ENCODE measurements around the gene CSF2RB. TPM values are rescaled to one million over a fixed set of nuclear protein-coding genes. Genes with fewer than 3 reads are reported as not detected.
A peak's percentile ranks its signal among the peaks of the same experiment; 100 is the strongest.

CSF2RB gene
- total and polyA plus RNA-seq, 2 experiments from 2014 or later, result 2.6 to 4.1 TPM

- no peak for DNase-seq
- H3K79me2 ChIP-seq (ENCODE audit: insufficient read depth), result no peaks in the 10 kb centered on the region
- H3K4me1 ChIP-seq (ENCODE audit: insufficient read depth), result peaks cover 10% of the 10 kb centered on the region
- no peaks in the 10 kb centered on the region for H3K36me3 ChIP-seq (ENCODE audit: low read depth)
- H2AFZ ChIP-seq, result no peak overlapping the region
- H3K27me3 ChIP-seq (replicated peaks; ENCODE audit: insufficient read depth), result peaks cover 24% of the 10 kb centered on the region
- no peaks in the 10 kb centered on the region for H4K20me1 ChIP-seq (ENCODE audit: insufficient read depth)
- H3F3A ChIP-seq (ENCODE audit: insufficient read depth), result no peaks in the 10 kb centered on the region
- in situ Hi-C loops (cut with MboI), result no loop called here
- H3K9me3 ChIP-seq (ENCODE audit: low read depth), result no peaks in the 10 kb centered on the region
- no peak overlapping the region for H3K9ac ChIP-seq
- H3K4me2 ChIP-seq (ENCODE audit: unreplicated experiment), result no peak overlapping the region
- H3K4me3 ChIP-seq, result no peak overlapping the region
- H3K27ac ChIP-seq, result no peak overlapping the region
- TF ChIP-seq EZH2phosphoT487 (IDR thresholded peaks at IDR 0.05; ENCODE audit: insufficient read depth, low read depth) (no peak), EZH2 (IDR thresholded peaks at IDR 0.05; ENCODE audit: insufficient read depth, poor library complexity, severe bottlenecking) (no peak)
- no peaks in the 10 kb centered on the region for H3K9me2 ChIP-seq (ENCODE audit: insufficient read depth)
These were observed 2.6 kb downstream of the CSF2RB start for GRCh38 chr22:36916034-36916433.

GRCh38 chr22:36918586-36919284, 5.3 kb downstream of the CSF2RB start:
- no peaks in the 10 kb centered on the region for H4K20me1 ChIP-seq (ENCODE audit: insufficient read depth)
- 42 to 48% methylated on average over 3 of the region's 3 CpGs for WGBS, 2 experiments (ENCODE audit: low coverage in 1 of 2, low lambda C conversion rate in 2 of 2, missing lambda C conversion rate in 2 of 2)
- no peaks in the 10 kb centered on the region for H3K79me2 ChIP-seq (ENCODE audit: insufficient read depth)
- no peak overlapping the region for H2AFZ ChIP-seq
- H3K9me2 ChIP-seq (ENCODE audit: insufficient read depth), result no peaks in the 10 kb centered on the region
- no peak overlapping the region for H3K4me2 ChIP-seq (ENCODE audit: unreplicated experiment)
- H3F3A ChIP-seq (ENCODE audit: insufficient read depth), result no peaks in the 10 kb centered on the region
- in situ Hi-C loops (cut with MboI), result no loop called here
- H3K4me1 ChIP-seq (ENCODE audit: insufficient read depth), result no peaks in the 10 kb centered on the region
- no peaks in the 10 kb centered on the region for H3K9me3 ChIP-seq (ENCODE audit: low read depth)
- H3K4me3 ChIP-seq, result no peak overlapping the region
- H3K27ac ChIP-seq, result no peak overlapping the region
- peaks cover 13% of the 10 kb centered on the region; the same call in 1 of the 2 replicates for H3K27me3 ChIP-seq (replicated peaks; ENCODE audit: insufficient read depth)
- no peaks in the 10 kb centered on the region for H3K36me3 ChIP-seq (ENCODE audit: low read depth)
- no peak for DNase-seq
- H3K9ac ChIP-seq, result no peak overlapping the region
- TF ChIP-seq EZH2 (IDR thresholded peaks at IDR 0.05; ENCODE audit: insufficient read depth, poor library complexity, severe bottlenecking) (no peak), EZH2phosphoT487 (IDR thresholded peaks at IDR 0.05; ENCODE audit: insufficient read depth, low read depth) (no peak)

GRCh38 chr22:36921309-36922104, 8.1 kb downstream of the CSF2RB start:
- Histone ChIP-seq H3K79me2 (ENCODE audit: insufficient read depth) (no peaks in the 10 kb centered on the region), H3K27me3 (replicated peaks; ENCODE audit: insufficient read depth) (peaks cover 11% of the 10 kb centered on the region; the same call in 1 of the 2 replicates), H3K4me2 (ENCODE audit: unreplicated experiment) (no peak overlapping the region), H3K9me3 (ENCODE audit: low read depth) (no peaks in the 10 kb centered on the region), H3K9me2 (ENCODE audit: insufficient read depth) (no peaks in the 10 kb centered on the region), H3K4me1 (ENCODE audit: insufficient read depth) (no peaks in the 10 kb centered on the region), H3K9ac (no peak overlapping the region), H3K4me3 (no peak overlapping the region), H2AFZ (no peak overlapping the region), H3K36me3 (ENCODE audit: low read depth) (no peaks in the 10 kb centered on the region), H3K27ac (no peak overlapping the region), H3F3A (ENCODE audit: insufficient read depth) (no peaks in the 10 kb centered on the region), H4K20me1 (ENCODE audit: insufficient read depth) (no peaks in the 10 kb centered on the region)
- DNase-seq, result no peak
- TF ChIP-seq EZH2 (IDR thresholded peaks at IDR 0.05; ENCODE audit: insufficient read depth, poor library complexity, severe bottlenecking) (no peak), EZH2phosphoT487 (IDR thresholded peaks at IDR 0.05; ENCODE audit: insufficient read depth, low read depth) (no peak)
- 49 to 54% methylated on average over 13 to 15 of the region's 15 CpGs for WGBS, 2 experiments (ENCODE audit: low coverage in 1 of 2, low lambda C conversion rate in 2 of 2, missing lambda C conversion rate in 2 of 2)
- in situ Hi-C loops (cut with MboI), result no loop called here

GRCh38 chr22:36922105-36922608, 8.7 kb downstream of the CSF2RB start:
- Histone ChIP-seq H3K27ac (no peak overlapping the region), H3K4me2 (ENCODE audit: unreplicated experiment) (no peak overlapping the region)
- 32 to 36% methylated on average over 3 to 10 of the region's 10 CpGs for WGBS, 2 experiments (ENCODE audit: low coverage in 1 of 2, low lambda C conversion rate in 2 of 2, missing lambda C conversion rate in 2 of 2)

More at GRCh38 chr22:36922105-36922608, 8.7 kb downstream of the CSF2RB start:
- peaks cover 11% of the 10 kb centered on the region; the same call in 1 of the 2 replicates for H3K27me3 ChIP-seq (replicated peaks; ENCODE audit: insufficient read depth)
- H3K9me2 ChIP-seq (ENCODE audit: insufficient read depth), result no peaks in the 10 kb centered on the region
- H3K4me3 ChIP-seq, result no peak overlapping the region
- in situ Hi-C loops (cut with MboI), result no loop called here
- H3K36me3 ChIP-seq (ENCODE audit: low read depth), result no peaks in the 10 kb centered on the region
- no peaks in the 10 kb centered on the region for H3K9me3 ChIP-seq (ENCODE audit: low read depth)
- H2AFZ ChIP-seq, result no peak overlapping the region
- H3F3A ChIP-seq (ENCODE audit: insufficient read depth), result no peaks in the 10 kb centered on the region
- peak; percentile 5 for DNase-seq
- no peak overlapping the region for H3K9ac ChIP-seq
- H3K4me1 ChIP-seq (ENCODE audit: insufficient read depth), result no peaks in the 10 kb centered on the region
- no peaks in the 10 kb centered on the region for H3K79me2 ChIP-seq (ENCODE audit: insufficient read depth)
- no peaks in the 10 kb centered on the region for H4K20me1 ChIP-seq (ENCODE audit: insufficient read depth)
- TF ChIP-seq EZH2phosphoT487 (IDR thresholded peaks at IDR 0.05; ENCODE audit: insufficient read depth, low read depth) (no peak), EZH2 (IDR thresholded peaks at IDR 0.05; ENCODE audit: insufficient read depth, poor library complexity, severe bottlenecking) (no peak)
